ENCODE measurements around the gene SELENOO.

Gene SELENOO

GRCh38 chr22:50257041-50257440 is 56.2 kb downstream of the SELENOO start:
- no peak for DNase-seq

GRCh38 chr22:50257451-50258360 is 56.9 kb downstream of the SELENOO start:
- no peak for DNase-seq

DNA sequence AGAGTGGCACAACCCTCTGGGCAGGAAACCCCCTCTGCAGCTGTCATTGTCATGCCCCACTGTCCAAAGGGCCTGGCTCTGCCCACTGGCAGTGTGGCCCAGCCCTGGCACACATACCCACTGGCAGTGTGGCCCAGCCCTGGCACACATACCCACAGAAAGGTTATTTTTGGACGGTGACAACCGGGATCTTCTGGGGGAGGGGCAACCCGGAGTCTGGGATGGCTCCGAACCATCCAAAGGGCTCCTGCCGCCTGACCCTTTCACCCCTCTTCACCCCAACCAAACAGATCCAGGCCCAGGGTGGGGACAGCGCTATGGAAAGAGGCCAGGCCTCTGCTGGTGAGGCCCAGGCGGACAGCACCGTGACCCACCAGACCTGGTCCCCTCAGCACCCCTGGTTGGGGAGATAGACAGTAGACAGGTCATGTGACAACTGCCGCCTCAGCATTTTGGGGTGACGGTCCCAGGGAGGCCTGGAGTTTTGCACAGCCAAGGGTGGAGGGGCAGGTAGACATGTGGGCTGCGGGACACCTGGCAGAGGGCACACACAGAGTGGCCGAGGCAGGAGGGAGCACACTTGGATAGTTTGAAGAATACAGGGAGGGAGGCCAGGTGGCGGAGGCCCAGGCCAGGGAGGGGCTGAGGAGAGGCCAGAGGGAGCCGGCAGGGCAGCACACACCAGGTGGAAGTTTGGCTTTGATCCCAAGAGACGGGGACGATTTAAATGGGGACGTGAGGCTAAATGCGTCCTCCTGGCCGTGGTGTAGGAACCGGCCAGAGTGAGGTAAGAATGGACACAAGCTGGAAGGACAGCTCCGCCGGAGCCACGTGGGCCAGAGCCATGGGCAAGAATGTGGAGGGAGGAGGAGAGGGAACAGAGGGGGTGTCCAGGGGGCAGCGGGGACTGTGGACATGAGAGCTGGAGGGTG is 57.8 kb downstream of the SELENOO start:
- DNase-seq = no peak

GRCh38 chr22:50259302-50259701 is 58.5 kb downstream of the SELENOO start:
- no peak for DNase-seq

DNA sequence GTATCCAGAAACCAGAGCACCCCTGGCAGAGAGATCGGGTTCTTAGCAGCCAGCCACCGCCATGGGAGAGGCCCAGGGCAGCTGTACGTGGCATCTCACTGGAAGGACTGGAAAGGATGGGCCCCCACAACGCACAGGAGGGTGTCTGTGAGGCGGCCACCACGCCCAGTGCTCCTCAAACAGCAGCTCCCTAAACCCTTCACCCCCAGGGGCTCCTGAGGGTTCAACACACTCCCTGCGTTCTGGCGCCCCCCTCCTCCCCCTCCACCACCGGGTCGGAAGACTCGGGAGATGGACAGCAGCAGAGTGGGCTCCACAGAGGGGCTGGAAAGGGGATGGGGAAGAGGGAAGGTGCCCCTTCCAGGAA is 59.6 kb downstream of the SELENOO start:
- DNase-seq = no peak

DNA sequence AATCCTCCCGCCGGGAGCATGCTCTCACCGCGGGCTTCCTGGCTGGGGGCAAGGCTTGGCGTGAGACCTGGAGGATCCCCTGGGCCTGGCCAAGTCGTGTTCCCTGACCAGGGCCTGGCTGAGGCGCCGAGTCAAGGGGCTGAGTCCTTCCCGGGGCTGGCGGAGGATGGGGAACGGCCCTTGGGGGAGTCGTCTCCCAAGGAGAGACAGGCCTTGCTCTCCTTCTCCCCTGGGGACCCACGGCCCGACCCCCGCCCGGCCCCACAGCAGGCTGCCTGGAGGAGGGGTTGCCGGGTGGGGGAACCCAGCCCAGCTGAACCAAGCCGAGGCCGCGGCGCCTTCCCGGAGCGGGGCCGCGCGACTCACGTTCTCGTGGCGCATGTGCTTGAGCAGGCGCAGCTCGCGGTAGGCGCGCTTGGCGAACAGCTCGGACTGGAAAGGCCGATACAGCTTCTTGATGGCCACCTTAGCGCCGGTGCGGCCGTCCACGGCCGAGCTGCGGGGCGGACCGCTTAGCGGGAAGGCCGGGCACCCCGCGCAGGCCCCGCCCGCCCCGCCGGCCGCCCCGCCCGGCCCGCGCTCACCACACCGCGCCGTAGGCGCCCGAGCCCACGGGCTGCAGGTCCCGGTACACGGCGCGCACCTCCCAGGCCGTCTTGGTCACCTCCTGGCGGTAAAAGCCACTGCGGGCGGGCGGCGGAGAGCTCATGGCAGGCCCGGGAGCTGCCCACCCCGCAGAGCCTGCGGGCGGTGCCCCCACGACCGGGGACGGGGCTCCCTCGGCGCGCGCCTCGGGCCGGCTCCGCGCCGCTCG is 60.2 kb downstream of the SELENOO start:
- DNase-seq = no peak

- no peak for DNase-seq
Observed at GRCh38 chr22:50261615-50262459, 61.0 kb downstream of the SELENOO start, which contains the start of gene MAPK12. TSS of gene MAPK12 (minus strand) at chr22:50261683. CDS start at chr22:50261509, 174 bp downstream.

GRCh38 chr22:50262460-50262911 is 61.7 kb downstream of the SELENOO start:
- no peak for DNase-seq

DNA sequence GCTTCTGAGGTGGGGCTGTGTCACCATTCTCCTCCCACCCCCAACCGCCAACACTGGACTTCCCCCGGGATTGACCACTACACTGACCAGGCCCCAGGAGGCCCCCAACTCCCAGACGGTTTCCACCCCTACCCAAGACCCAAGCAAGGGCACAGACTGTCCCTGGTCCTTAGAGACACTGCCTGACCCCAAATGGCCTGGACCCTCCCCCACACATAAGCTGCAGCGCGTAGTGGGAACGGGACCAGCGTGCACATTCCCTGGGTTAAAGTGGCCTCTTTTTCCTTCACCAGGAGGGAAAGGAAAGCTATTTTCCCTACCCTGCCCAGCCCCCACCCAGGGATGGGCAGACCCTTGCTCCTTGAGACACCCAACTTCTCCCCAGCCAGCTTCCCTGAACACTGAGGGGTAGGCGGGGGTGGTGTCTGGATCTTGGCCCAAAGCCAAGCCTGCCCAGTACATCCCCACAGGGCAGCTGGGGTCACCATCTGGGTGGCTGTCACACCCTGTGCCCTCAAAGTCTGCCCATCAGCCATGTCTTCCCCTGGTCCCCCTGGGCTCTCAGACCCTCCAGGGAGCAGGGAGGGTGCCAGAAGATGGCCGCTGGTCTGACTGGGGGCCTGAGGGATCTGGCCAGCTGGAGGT is 62.3 kb downstream of the SELENOO start:
- DNase-seq = no peak

- no peak for DNase-seq
Observed at GRCh38 chr22:50264104-50264745, 63.4 kb downstream of the SELENOO start.

DNA sequence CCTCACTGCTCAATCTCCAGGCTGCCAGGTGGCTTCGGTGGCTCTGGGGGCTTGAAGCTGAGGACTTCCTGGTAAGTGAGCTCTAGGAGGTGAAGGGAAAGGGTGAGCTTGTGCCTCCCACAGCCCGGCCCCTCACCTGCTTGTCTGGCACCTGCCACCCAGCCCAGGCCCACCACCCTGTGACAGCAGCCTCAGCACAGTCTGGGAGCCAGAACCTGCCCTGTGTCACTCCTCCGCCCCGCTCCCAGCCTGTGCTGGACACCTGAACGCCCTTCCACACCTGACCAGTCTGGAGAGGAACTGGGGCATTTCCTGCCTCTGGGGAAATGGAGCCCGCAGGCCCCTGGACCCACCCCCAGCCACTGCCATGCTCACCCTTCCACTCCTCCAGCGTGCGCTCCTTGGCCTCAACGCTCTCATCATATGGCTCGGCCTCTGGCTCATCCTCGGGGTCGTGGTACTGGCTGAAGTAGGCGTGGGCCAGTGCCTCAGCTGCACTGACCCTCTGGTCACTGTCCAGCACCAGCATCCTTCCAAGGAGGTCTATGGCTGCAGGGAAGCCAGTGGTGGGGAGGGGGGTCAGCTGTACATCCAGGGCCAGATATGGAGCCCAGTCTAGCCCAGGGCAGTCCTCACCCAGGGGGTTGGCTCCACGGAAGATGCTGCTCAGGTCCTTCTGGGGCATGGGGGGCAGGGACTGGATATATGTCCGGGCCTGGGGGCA is 64.3 kb downstream of the SELENOO start:
- no peak for DNase-seq

GRCh38 chr22:50266994-50267393 is 66.2 kb downstream of the SELENOO start:
- no peak for DNase-seq

Measured in activated CD4-positive, alpha-beta T cell treated with anti-CD3 and anti-CD28 coated beads, Interleukin-2, amount 50 U/mL, for 1 hour (primary cell).